Stimulated activated naive CD8-positive, alpha-beta T cell treated with anti-CD3 and anti-CD28 coated beads, Interleukin-15, Interleukin-2, amounts not matched to agents 100 ng/mL and 50 ng/mL, for 24 hours (primary cell): ENCODE measurements around the gene OLIG1.

Experiments
- H3K27ac Mint-ChIP-seq: one replicate; pipeline ENCODE4 v1.8.0; 2021; ENCODE audit warnings: mild to moderate bottlenecking, mixed read lengths
- H3K27me3 Mint-ChIP-seq: one replicate; pipeline ENCODE4 v1.8.0; 2021; ENCODE audit warnings: mixed read lengths
- H3K36me3 Mint-ChIP-seq: one replicate; pipeline ENCODE4 v1.8.0; 2021; ENCODE audit warnings: low read depth, mixed read lengths
- H3K4me1 Mint-ChIP-seq: one replicate; pipeline ENCODE4 v1.8.0; 2021; ENCODE audit warnings: low read depth, mixed read lengths
- H3K4me3 Mint-ChIP-seq: one replicate; pipeline ENCODE4 v1.8.0; 2021; ENCODE audit warnings: mild to moderate bottlenecking, mixed read lengths
- H3K9me3 Mint-ChIP-seq: one replicate; pipeline ENCODE4 v1.8.0; 2021; ENCODE audit warnings: mixed read lengths

The OLIG1 gene

GRCh38 chr21:33069994-33070743 lies at the start of gene OLIG1:
Gene OLIG1 (plus strand): TSS chr21:33070141. CDS start chr21:33070247, 106 bp downstream.
- H3K4me3 Mint-ChIP-seq = peak within 1 kb of the TSS; percentile 38
- peaks cover 76% of the 10 kb centered on the region for H3K27me3 Mint-ChIP-seq
- H3K4me1 Mint-ChIP-seq = peaks cover 19% of the 10 kb centered on the region
- no peaks in the 10 kb centered on the region for H3K9me3 Mint-ChIP-seq
- no peaks in the 10 kb centered on the region for H3K36me3 Mint-ChIP-seq
- H3K27ac Mint-ChIP-seq = no peak within 1 kb of the TSS

- H3K4me1 Mint-ChIP-seq = peaks cover 35% of the 10 kb centered on the region
- H3K27ac Mint-ChIP-seq = no peak overlapping the region
- H3K36me3 Mint-ChIP-seq = no peaks in the 10 kb centered on the region
- H3K9me3 Mint-ChIP-seq = no peaks in the 10 kb centered on the region
- peaks cover 83% of the 10 kb centered on the region for H3K27me3 Mint-ChIP-seq
- H3K4me3 Mint-ChIP-seq = peak overlapping the region; percentile 42
Observed at GRCh38 chr21:33020558-33021100, 49.3 kb upstream of the OLIG1 start.

- peaks cover 39% of the 10 kb centered on the region for H3K4me1 Mint-ChIP-seq
- H3K9me3 Mint-ChIP-seq = no peaks in the 10 kb centered on the region
- no peak overlapping the region for H3K27ac Mint-ChIP-seq
- H3K27me3 Mint-ChIP-seq = peaks cover 83% of the 10 kb centered on the region
- no peak overlapping the region for H3K4me3 Mint-ChIP-seq
- no peaks in the 10 kb centered on the region for H3K36me3 Mint-ChIP-seq
Observed at GRCh38 chr21:33021150-33021549, 48.8 kb upstream of the OLIG1 start.

GRCh38 chr21:33021667-33022066 lies 48.3 kb upstream of the OLIG1 start:
- H3K36me3 Mint-ChIP-seq = no peaks in the 10 kb centered on the region
- H3K4me3 Mint-ChIP-seq = no peak overlapping the region
- no peak overlapping the region for H3K27ac Mint-ChIP-seq
- no peaks in the 10 kb centered on the region for H3K9me3 Mint-ChIP-seq
- peaks cover 44% of the 10 kb centered on the region for H3K4me1 Mint-ChIP-seq
- peaks cover 83% of the 10 kb centered on the region for H3K27me3 Mint-ChIP-seq

GRCh38 chr21:33022489-33022827 lies 47.5 kb upstream of the OLIG1 start:
- peaks cover 49% of the 10 kb centered on the region for H3K4me1 Mint-ChIP-seq
- H3K36me3 Mint-ChIP-seq = no peaks in the 10 kb centered on the region
- H3K27me3 Mint-ChIP-seq = peaks cover 81% of the 10 kb centered on the region
- H3K4me3 Mint-ChIP-seq = peak overlapping the region; percentile 53
- H3K27ac Mint-ChIP-seq = no peak overlapping the region
- no peaks in the 10 kb centered on the region for H3K9me3 Mint-ChIP-seq

GRCh38 chr21:33022828-33023573 lies 46.9 kb upstream of the OLIG1 start:
- H3K4me3 Mint-ChIP-seq = peak overlapping the region; percentile 53
- H3K36me3 Mint-ChIP-seq = no peaks in the 10 kb centered on the region
- no peak overlapping the region for H3K27ac Mint-ChIP-seq
- H3K27me3 Mint-ChIP-seq = peaks cover 77% of the 10 kb centered on the region
- no peaks in the 10 kb centered on the region for H3K9me3 Mint-ChIP-seq
- peaks cover 50% of the 10 kb centered on the region for H3K4me1 Mint-ChIP-seq

GRCh38 chr21:33023574-33024200 lies 46.3 kb upstream of the OLIG1 start:
- no peaks in the 10 kb centered on the region for H3K36me3 Mint-ChIP-seq
- no peaks in the 10 kb centered on the region for H3K9me3 Mint-ChIP-seq
- no peak overlapping the region for H3K4me3 Mint-ChIP-seq
- H3K27me3 Mint-ChIP-seq = peaks cover 77% of the 10 kb centered on the region
- peaks cover 57% of the 10 kb centered on the region for H3K4me1 Mint-ChIP-seq
- H3K27ac Mint-ChIP-seq = no peak overlapping the region

- no peak overlapping the region for H3K4me3 Mint-ChIP-seq
- no peaks in the 10 kb centered on the region for H3K9me3 Mint-ChIP-seq
- H3K36me3 Mint-ChIP-seq = no peaks in the 10 kb centered on the region
- H3K27me3 Mint-ChIP-seq = peaks cover 77% of the 10 kb centered on the region
- no peak overlapping the region for H3K27ac Mint-ChIP-seq
- peaks cover 57% of the 10 kb centered on the region for H3K4me1 Mint-ChIP-seq
Observed at GRCh38 chr21:33024201-33025103, 45.5 kb upstream of the OLIG1 start.

- Mint-ChIP-seq H3K27me3 (peaks cover 82% of the 10 kb centered on the region), H3K36me3 (no peaks in the 10 kb centered on the region), H3K27ac (no peak overlapping the region), H3K4me3 (no peak overlapping the region), H3K4me1 (peaks cover 58% of the 10 kb centered on the region), H3K9me3 (no peaks in the 10 kb centered on the region)
Observed at GRCh38 chr21:33025106-33025488, 44.8 kb upstream of the OLIG1 start.

GRCh38 chr21:33025489-33026442 lies 44.2 kb upstream of the OLIG1 start, which contains the start of gene OLIG2:
Gene OLIG2 (plus strand): TSS chr21:33025935. CDS start chr21:33026863, 928 bp downstream.
- Mint-ChIP-seq H3K36me3 (no peaks in the 10 kb centered on the region), H3K9me3 (no peaks in the 10 kb centered on the region), H3K4me1 (peaks cover 52% of the 10 kb centered on the region), H3K27me3 (peaks cover 82% of the 10 kb centered on the region), H3K4me3 (peak within 1 kb of the TSS; percentile 39), H3K27ac (no peak within 1 kb of the TSS)

GRCh38 chr21:33026443-33026858 lies 43.5 kb upstream of the OLIG1 start:
- no peaks in the 10 kb centered on the region for H3K9me3 Mint-ChIP-seq
- peaks cover 81% of the 10 kb centered on the region for H3K27me3 Mint-ChIP-seq
- no peaks in the 10 kb centered on the region for H3K36me3 Mint-ChIP-seq
- H3K27ac Mint-ChIP-seq = no peak overlapping the region
- H3K4me1 Mint-ChIP-seq = peaks cover 52% of the 10 kb centered on the region
- peak overlapping the region; percentile 39 for H3K4me3 Mint-ChIP-seq

GRCh38 chr21:33026878-33027400 lies 43.0 kb upstream of the OLIG1 start:
- H3K4me3 Mint-ChIP-seq = peak overlapping the region; percentile 39
- H3K9me3 Mint-ChIP-seq = no peaks in the 10 kb centered on the region
- no peak overlapping the region for H3K27ac Mint-ChIP-seq
- no peaks in the 10 kb centered on the region for H3K36me3 Mint-ChIP-seq
- peaks cover 52% of the 10 kb centered on the region for H3K4me1 Mint-ChIP-seq
- peaks cover 80% of the 10 kb centered on the region for H3K27me3 Mint-ChIP-seq
